ENCODE data around the gene LPAR5.

LPAR5 gene

GRCh38 chr12:6662906-6663742 is 27.4 kb upstream of the LPAR5 start, which contains the start of gene ING4 (continued):
- TF ChIP-seq ZBTB44 (tag by site-specific recombination; IDR thresholded peaks at IDR 0.05) (peak; percentile 73), ZNF596 (tag by site-specific recombination; IDR thresholded peaks at IDR 0.05) (no peak), ZNF140 (tag by site-specific recombination; IDR thresholded peaks at IDR 0.05) (no peak), YY1 (tag by site-specific recombination; IDR thresholded peaks at IDR 0.05) (peak; percentile 94), ZBTB7A (tag by site-specific recombination; IDR thresholded peaks at IDR 0.05; ENCODE audit: low read depth) (no peak), ZFHX2 (tag by site-specific recombination; conservative IDR thresholded peaks at IDR 0.05) (peak; percentile 91), ZNF837 (tag by site-specific recombination; IDR thresholded peaks at IDR 0.05) (no peak), ZNF311 (tag by site-specific recombination; IDR thresholded peaks at IDR 0.05; ENCODE audit: borderline replicate concordance) (no peak), ZNF555 (tag by site-specific recombination; conservative IDR thresholded peaks at IDR 0.05) (no peak), ZNF214 (tag by site-specific recombination; IDR thresholded peaks at IDR 0.05; ENCODE audit: borderline replicate concordance) (no peak), ZNF529 (tag by site-specific recombination; IDR thresholded peaks at IDR 0.05; ENCODE audit: insufficient replicate concordance) (no peak), ZNF211 (tag by site-specific recombination; IDR thresholded peaks at IDR 0.05; ENCODE audit: low read depth) (no peak), ZNF133 (tag by site-specific recombination; IDR thresholded peaks at IDR 0.05) (no peak), ZSCAN30 (tag by site-specific recombination; IDR thresholded peaks at IDR 0.05) (peak; percentile 29; the same call in 1 of the 2 replicates), GLI2 (tag by site-specific recombination; IDR thresholded peaks at IDR 0.05; ENCODE audit: borderline replicate concordance, low read depth) (no peak), ZNF623 (tag by site-specific recombination; IDR thresholded peaks at IDR 0.05) (peak; percentile 42; the same call in 1 of the 2 replicates), ZNF248 (tag by site-specific recombination; IDR thresholded peaks at IDR 0.05) (no peak), ZNF521 (tag by site-specific recombination; IDR thresholded peaks at IDR 0.05) (no peak), HOXD13 (CRISPR knock-in tag; IDR thresholded peaks at IDR 0.05; ENCODE audit: borderline replicate concordance) (0 out of 2 replicates have a peak, but pooled peaks have one; percentile 62), ZNF48 (tag by site-specific recombination; IDR thresholded peaks at IDR 0.05) (no peak), GLIS1 (tag by site-specific recombination; IDR thresholded peaks at IDR 0.05) (peak; percentile 82), ZNF274 (IDR thresholded peaks at IDR 0.05; ENCODE audit: low read length) (no peak), ZNF274 (tag by site-specific recombination; IDR thresholded peaks at IDR 0.05; ENCODE audit: borderline replicate concordance) (no peak), ZNF544 (tag by site-specific recombination; IDR thresholded peaks at IDR 0.05) (no peak), ZNF654 (tag by site-specific recombination; IDR thresholded peaks at IDR 0.05; ENCODE audit: low read depth) (no peak), ZNF184 (tag by site-specific recombination; IDR thresholded peaks at IDR 0.05) (0 out of 2 replicates have a peak, but pooled peaks have one; percentile 66), ZNF146 (tag by site-specific recombination; IDR thresholded peaks at IDR 0.05) (peak; percentile 82), ZNF548 (tag by site-specific recombination; IDR thresholded peaks at IDR 0.05) (no peak), ZSCAN23 (tag by site-specific recombination; IDR thresholded peaks at IDR 0.05) (no peak; the same call in 1 of the 2 replicates), MZF1 (tag by site-specific recombination; IDR thresholded peaks at IDR 0.05; ENCODE audit: borderline replicate concordance) (no peak)
- TF ChIP-seq, protein P1, sequence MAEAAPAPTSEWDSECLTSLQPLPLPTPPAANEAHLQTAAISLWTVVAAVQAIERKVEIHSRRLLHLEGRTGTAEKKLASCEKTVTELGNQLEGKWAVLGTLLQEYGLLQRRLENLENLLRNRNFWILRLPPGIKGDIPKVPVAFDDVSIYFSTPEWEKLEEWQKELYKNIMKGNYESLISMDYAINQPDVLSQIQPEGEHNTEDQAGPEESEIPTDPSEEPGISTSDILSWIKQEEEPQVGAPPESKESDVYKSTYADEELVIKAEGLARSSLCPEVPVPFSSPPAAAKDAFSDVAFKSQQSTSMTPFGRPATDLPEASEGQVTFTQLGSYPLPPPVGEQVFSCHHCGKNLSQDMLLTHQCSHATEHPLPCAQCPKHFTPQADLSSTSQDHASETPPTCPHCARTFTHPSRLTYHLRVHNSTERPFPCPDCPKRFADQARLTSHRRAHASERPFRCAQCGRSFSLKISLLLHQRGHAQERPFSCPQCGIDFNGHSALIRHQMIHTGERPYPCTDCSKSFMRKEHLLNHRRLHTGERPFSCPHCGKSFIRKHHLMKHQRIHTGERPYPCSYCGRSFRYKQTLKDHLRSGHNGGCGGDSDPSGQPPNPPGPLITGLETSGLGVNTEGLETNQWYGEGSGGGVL (tag by site-specific recombination; IDR thresholded peaks at IDR 0.05), result peak; percentile 9; the same call in 1 of the 2 replicates
- TF ChIP-seq, protein P2, sequence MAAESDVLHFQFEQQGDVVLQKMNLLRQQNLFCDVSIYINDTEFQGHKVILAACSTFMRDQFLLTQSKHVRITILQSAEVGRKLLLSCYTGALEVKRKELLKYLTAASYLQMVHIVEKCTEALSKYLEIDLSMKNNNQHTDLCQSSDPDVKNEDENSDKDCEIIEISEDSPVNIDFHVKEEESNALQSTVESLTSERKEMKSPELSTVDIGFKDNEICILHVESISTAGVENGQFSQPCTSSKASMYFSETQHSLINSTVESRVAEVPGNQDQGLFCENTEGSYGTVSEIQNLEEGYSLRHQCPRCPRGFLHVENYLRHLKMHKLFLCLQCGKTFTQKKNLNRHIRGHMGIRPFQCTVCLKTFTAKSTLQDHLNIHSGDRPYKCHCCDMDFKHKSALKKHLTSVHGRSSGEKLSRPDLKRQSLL (tag by site-specific recombination; IDR thresholded peaks at IDR 0.05), result no peak
- TF ChIP-seq, protein P3, sequence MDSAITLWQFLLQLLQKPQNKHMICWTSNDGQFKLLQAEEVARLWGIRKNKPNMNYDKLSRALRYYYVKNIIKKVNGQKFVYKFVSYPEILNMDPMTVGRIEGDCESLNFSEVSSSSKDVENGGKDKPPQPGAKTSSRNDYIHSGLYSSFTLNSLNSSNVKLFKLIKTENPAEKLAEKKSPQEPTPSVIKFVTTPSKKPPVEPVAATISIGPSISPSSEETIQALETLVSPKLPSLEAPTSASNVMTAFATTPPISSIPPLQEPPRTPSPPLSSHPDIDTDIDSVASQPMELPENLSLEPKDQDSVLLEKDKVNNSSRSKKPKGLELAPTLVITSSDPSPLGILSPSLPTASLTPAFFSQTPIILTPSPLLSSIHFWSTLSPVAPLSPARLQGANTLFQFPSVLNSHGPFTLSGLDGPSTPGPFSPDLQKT (IDR thresholded peaks at IDR 0.05; ENCODE audit: borderline replicate concordance, low read depth, low read length), result peak; percentile 96
- TF ChIP-seq, protein P4, sequence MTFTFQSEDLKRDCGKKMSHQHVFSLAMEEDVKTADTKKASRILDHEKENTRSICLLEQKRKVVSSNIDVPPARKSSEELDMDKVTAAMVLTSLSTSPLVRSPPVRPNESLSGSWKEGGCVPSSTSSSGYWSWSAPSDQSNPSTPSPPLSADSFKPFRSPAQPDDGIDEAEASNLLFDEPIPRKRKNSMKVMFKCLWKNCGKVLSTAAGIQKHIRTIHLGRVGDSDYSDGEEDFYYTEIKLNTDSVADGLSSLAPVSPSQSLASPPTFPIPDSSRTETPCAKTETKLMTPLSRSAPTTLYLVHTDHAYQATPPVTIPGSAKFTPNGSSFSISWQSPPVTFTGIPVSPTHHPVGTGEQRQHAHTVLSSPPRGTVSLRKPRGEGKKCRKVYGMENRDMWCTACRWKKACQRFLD (tag by site-specific recombination; IDR thresholded peaks at IDR 0.05), result no peak
